Limb (tissue), 2 donors: ENCODE measurements around the gene DEGS2.

Experiments used
- DNase-seq, 2 donors: peaks; one replicate each; pipeline ENCODE4 v3.0.0-alpha.2; 2016; ENCODE audit errors: extremely low spot score in 2 of 2

Gene DEGS2

GRCh38 chr14:100132903-100133510 is 26.4 kb downstream of the DEGS2 start:
- no peak for DNase-seq

- DNase-seq: no peak
These were observed 27.1 kb downstream of the DEGS2 start for GRCh38 chr14:100132161-100132902.

- no peak for DNase-seq
These were observed 28.3 kb downstream of the DEGS2 start for GRCh38 chr14:100131181-100131580.

- DNase-seq: no peak
These were observed 28.9 kb downstream of the DEGS2 start for GRCh38 chr14:100130521-100130920.

- no peak for DNase-seq
These were observed 30.3 kb downstream of the DEGS2 start for GRCh38 chr14:100129161-100129589.

- DNase-seq: no peak
These were observed 30.8 kb downstream of the DEGS2 start for GRCh38 chr14:100128688-100129087.

GRCh38 chr14:100127853-100128455 is 31.5 kb downstream of the DEGS2 start:
- DNase-seq: no peak

- no peak for DNase-seq
These were observed 33.0 kb downstream of the DEGS2 start for GRCh38 chr14:100126401-100126800.

- DNase-seq: no peak
These were observed 34.8 kb downstream of the DEGS2 start for GRCh38 chr14:100124551-100125088.

GRCh38 chr14:100123618-100124017 is 35.8 kb downstream of the DEGS2 start:
- no peak for DNase-seq

GRCh38 chr14:100122481-100123223 is 36.8 kb downstream of the DEGS2 start:
- DNase-seq: no peak

GRCh38 chr14:100121643-100122480 is 37.6 kb downstream of the DEGS2 start:
- DNase-seq: no peak

GRCh38 chr14:100120522-100121269 is 38.7 kb downstream of the DEGS2 start:
- DNase-seq: no peak

GRCh38 chr14:100119251-100119650 is 40.2 kb downstream of the DEGS2 start:
- no peak for DNase-seq

GRCh38 chr14:100118396-100119011 is 40.9 kb downstream of the DEGS2 start:
- DNase-seq: no peak

- DNase-seq: no peak
These were observed 41.6 kb downstream of the DEGS2 start for GRCh38 chr14:100117633-100118395.

- no peak for DNase-seq
These were observed 42.4 kb downstream of the DEGS2 start for GRCh38 chr14:100117026-100117425.

- no peak for DNase-seq
These were observed 43.3 kb downstream of the DEGS2 start for GRCh38 chr14:100116134-100116533.

- DNase-seq: no peak
These were observed 43.7 kb downstream of the DEGS2 start for GRCh38 chr14:100115726-100116125.
